ENCODE results near the gene KCNJ6. TPM values are rescaled to one million over a fixed set of nuclear protein-coding genes. Genes with fewer than 3 reads are reported as not detected.
A peak's percentile ranks its signal among the peaks of the same experiment; 100 is the strongest.
"Not testable (repeated sequence)": the region's sequence is repeated elsewhere in the genome, so short reads cannot be mapped to it uniquely, and the experiment has no call there.

The KCNJ6 gene
- total and polyA plus RNA-seq, 8 donors = under 0.01 to 1.3 (median 0.29) TPM; not detected in 3

DNA sequence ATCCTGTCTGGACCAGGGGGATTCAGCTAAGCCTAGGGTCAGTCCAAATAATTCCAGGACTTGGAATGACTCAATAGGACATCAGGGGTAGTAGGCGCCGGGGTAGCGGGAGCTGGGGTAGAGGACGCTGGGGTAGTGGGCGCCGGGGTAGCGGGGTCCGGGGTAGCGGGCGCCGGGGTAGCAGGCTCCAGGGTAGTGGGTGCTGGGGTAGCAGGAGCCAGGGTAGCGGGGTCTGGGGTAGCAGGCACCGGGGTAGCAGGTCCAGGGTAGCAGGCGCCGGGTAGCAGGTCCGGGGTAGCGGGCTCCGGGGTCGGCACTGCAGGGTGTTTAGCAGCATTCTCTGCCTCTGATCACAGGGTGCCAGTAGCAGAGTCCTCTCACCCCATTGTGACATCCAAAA, 248.9 kb downstream of the KCNJ6 start:
- Histone ChIP-seq H3K9me3 (no peaks in the 10 kb centered on the region), H3K4me3 (no peak overlapping the region), H3K4me1 (no peaks in the 10 kb centered on the region), H3K27me3 (no peaks in the 10 kb centered on the region), H3K27ac (no peak overlapping the region), H3K36me3 (no peaks in the 10 kb centered on the region)
- 94 to 98% (median 98%) methylated on average over 18 to 19 of the region's 19 CpGs for WGBS, 5 donors
- DNase-seq = no peak
- intact Hi-C loops (cut with DNase I; ENCODE audit: low total_unique reads) = no loop called here
- no peak for TF ChIP-seq POLR2AphosphoS5 (IDR thresholded peaks at IDR 0.05)
- TF ChIP-seq, protein P1, sequence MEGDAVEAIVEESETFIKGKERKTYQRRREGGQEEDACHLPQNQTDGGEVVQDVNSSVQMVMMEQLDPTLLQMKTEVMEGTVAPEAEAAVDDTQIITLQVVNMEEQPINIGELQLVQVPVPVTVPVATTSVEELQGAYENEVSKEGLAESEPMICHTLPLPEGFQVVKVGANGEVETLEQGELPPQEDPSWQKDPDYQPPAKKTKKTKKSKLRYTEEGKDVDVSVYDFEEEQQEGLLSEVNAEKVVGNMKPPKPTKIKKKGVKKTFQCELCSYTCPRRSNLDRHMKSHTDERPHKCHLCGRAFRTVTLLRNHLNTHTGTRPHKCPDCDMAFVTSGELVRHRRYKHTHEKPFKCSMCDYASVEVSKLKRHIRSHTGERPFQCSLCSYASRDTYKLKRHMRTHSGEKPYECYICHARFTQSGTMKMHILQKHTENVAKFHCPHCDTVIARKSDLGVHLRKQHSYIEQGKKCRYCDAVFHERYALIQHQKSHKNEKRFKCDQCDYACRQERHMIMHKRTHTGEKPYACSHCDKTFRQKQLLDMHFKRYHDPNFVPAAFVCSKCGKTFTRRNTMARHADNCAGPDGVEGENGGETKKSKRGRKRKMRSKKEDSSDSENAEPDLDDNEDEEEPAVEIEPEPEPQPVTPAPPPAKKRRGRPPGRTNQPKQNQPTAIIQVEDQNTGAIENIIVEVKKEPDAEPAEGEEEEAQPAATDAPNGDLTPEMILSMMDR (IDR thresholded peaks at IDR 0.05) = no peak
- TF ChIP-seq EP300 (IDR thresholded peaks at IDR 0.05) = no peak
- no peak for TF ChIP-seq POLR2A (IDR thresholded peaks at IDR 0.05)

- Histone ChIP-seq H3K36me3 (no peaks in the 10 kb centered on the region), H3K4me3 (no peak overlapping the region), H3K27ac (no peak overlapping the region), H3K27me3 (no peaks in the 10 kb centered on the region), H3K4me1 (no peaks in the 10 kb centered on the region), H3K9me3 (no peaks in the 10 kb centered on the region)
- intact Hi-C loops (cut with DNase I; ENCODE audit: low total_unique reads) = no loop called here
- no peak for DNase-seq
- WGBS, 5 donors = 54 to 73% (median 62%) methylated on average over 10 of the region's 10 CpGs
- TF ChIP-seq POLR2AphosphoS5 (IDR thresholded peaks at IDR 0.05) = no peak
Measured at GRCh38 chr21:37665230-37666024, 250.8 kb downstream of the KCNJ6 start.

DNA sequence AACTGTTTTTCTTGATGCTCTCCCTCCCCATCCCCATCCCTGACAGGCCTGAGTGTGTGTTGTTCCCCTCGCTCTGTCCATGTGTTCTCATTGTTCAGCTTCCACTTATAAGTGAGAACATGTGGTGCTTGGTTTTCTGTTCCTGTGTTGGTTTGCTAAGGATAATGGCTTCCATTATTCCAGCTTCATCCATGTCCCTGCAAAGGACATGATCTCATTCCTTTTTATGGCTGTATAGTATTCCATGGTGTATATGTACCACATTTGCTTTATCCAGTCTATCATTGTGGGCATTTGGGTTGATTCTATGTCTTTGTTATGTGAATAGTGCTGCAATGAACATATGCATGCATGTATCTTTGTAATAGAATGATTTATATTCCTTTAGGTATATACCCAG, 254.0 kb downstream of the KCNJ6 start:
- intact Hi-C loops (cut with DNase I; ENCODE audit: low total_unique reads); H3K36me3 ChIP-seq; H3K27me3 ChIP-seq; H3K4me3 ChIP-seq; H3K27ac ChIP-seq; H3K9me3 ChIP-seq; DNase-seq: not testable (repeated sequence)
- WGBS, 5 donors = 85 to 100% (median 100%) methylated on average over 1 of the region's 1 CpG
- peaks cover 17 to 29% (median 28%) of the 10 kb centered on the region in 4 donors for H3K4me1 ChIP-seq

DNA sequence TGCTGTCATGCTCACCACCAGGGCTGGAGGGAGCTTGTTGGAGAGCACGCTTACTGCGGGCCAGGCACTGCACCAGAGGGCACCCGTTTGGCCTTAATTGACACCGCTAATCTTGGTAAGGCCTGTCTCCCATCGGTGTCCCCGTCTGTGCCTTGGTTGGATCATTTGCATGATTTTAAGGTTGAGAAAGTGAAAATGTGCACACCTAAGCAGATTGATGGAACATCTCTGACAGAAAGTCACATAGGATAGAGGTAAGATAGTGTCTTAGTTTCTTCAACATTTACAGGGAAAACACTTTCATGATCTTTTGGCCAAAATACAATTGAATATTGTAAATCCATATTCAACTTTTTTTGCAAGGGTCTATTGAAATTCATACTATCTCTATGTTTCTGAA, 255.5 kb downstream of the KCNJ6 start:
- Histone ChIP-seq H3K4me3 (no peak overlapping the region), H3K4me1 (peaks cover 17 to 30% (median 28%) of the 10 kb centered on the region in 4 donors), H3K27ac (no peak overlapping the region), H3K27me3 (no peaks in the 10 kb centered on the region), H3K36me3 (no peaks in the 10 kb centered on the region), H3K9me3 (no peaks in the 10 kb centered on the region)
- TF ChIP-seq POLR2A (IDR thresholded peaks at IDR 0.05) (no peak), POLR2AphosphoS5 (IDR thresholded peaks at IDR 0.05) (no peak), EP300 (IDR thresholded peaks at IDR 0.05) (no peak)
- TF ChIP-seq, protein P1 (IDR thresholded peaks at IDR 0.05) = no peak
- DNase-seq = no peak
- intact Hi-C loops (cut with DNase I; ENCODE audit: low total_unique reads) = no loop called here
- 90 to 99% (median 98%) methylated on average over 6 of the region's 6 CpGs for WGBS, 5 donors

DNA sequence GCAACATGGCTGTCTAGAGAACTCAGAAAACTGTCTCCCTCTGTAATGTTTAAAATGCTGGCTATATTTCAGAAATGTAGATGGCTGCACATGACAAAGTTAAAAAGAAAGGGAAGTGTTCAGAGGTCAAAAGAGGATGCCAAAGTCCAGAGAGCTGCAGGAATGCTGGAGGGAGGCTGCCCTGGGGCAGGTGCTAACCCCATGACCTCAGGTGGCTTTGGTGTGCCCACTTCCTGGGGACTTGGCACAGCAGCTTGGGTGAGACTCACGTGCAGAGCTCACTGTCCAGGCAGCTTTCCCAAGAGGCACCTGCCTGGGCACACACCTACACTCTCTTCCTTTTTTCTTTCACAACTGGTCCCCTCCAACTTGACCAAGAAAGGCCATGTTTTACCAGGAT, 256.4 kb downstream of the KCNJ6 start:
- TF ChIP-seq POLR2A (IDR thresholded peaks at IDR 0.05) (no peak), POLR2AphosphoS5 (IDR thresholded peaks at IDR 0.05) (no peak), EP300 (IDR thresholded peaks at IDR 0.05) (no peak)
- TF ChIP-seq, protein P1 (IDR thresholded peaks at IDR 0.05) = no peak
- Histone ChIP-seq H3K27me3 (no peaks in the 10 kb centered on the region), H3K27ac (peak overlapping the region in 2 of 5 donors; percentile 78 to 79), H3K4me1 (peaks cover 17 to 30% (median 28%) of the 10 kb centered on the region in 4 donors), H3K4me3 (no peak overlapping the region), H3K9me3 (no peaks in the 10 kb centered on the region), H3K36me3 (no peaks in the 10 kb centered on the region)
- no peak for DNase-seq
- intact Hi-C loops (cut with DNase I; ENCODE audit: low total_unique reads) = no loop called here
- 23 to 58% (median 39%) methylated on average over 1 of the region's 1 CpG for WGBS, 5 donors
